WI38 (cell line): Measurements from ENCODE around the gene TMEM178A.
"Not testable (repeated sequence)": the region's sequence is repeated elsewhere in the genome, so short reads cannot be mapped to it uniquely, and the experiment has no call there.

Experiments used
- H3K4me3 ChIP-seq: 2 replicates; pipeline ENCODE4 v1.5.1; 2011; ENCODE audit warnings: low read depth, mild to moderate bottlenecking, control low read depth, low read length
- CTCF ChIP-seq: IDR thresholded peaks from 2 replicates; pipeline ENCODE4 v1.5.1; 2012; ENCODE audit warnings: low read depth, mild to moderate bottlenecking, control low read depth, low read length

Gene TMEM178A

GRCh38 chr2:39625193-39625926 is 40.4 kb upstream of the TMEM178A start:
- no peak overlapping the region for H3K4me3 ChIP-seq
- TF ChIP-seq CTCF, result no peak

- no peak overlapping the region for H3K4me3 ChIP-seq
- no peak for TF ChIP-seq CTCF
Observed at GRCh38 chr2:39625927-39626270, 39.8 kb upstream of the TMEM178A start.

- not testable (repeated sequence) for H3K4me3 ChIP-seq
Observed at GRCh38 chr2:39628346-39628745, 37.4 kb upstream of the TMEM178A start.

GRCh38 chr2:39629646-39630045 is 36.1 kb upstream of the TMEM178A start:
- H3K4me3 ChIP-seq, result no peak overlapping the region
- TF ChIP-seq CTCF, result no peak

GRCh38 chr2:39631256-39631655 is 34.5 kb upstream of the TMEM178A start:
- H3K4me3 ChIP-seq, result no peak overlapping the region
- TF ChIP-seq CTCF, result no peak

- TF ChIP-seq CTCF, result no peak
Observed at GRCh38 chr2:39631718-39632117, 34.0 kb upstream of the TMEM178A start.

GRCh38 chr2:39632876-39633275 is 32.8 kb upstream of the TMEM178A start:
- no peak for TF ChIP-seq CTCF
- H3K4me3 ChIP-seq, result no peak overlapping the region

More at GRCh38 chr2:39631718-39632117, 34.0 kb upstream of the TMEM178A start:
- H3K4me3 ChIP-seq, result no peak overlapping the region

- no peak overlapping the region for H3K4me3 ChIP-seq
- TF ChIP-seq CTCF, result no peak
Observed at GRCh38 chr2:39636306-39636705, 29.4 kb upstream of the TMEM178A start.
